ENCODE measurements around the gene ADGRA1. TPM values are rescaled to one million over a fixed set of nuclear protein-coding genes. Genes with fewer than 3 reads are reported as not detected.
A peak's percentile ranks its signal among the peaks of the same experiment; 100 is the strongest.
"Not testable (repeated sequence)": the region's sequence is repeated elsewhere in the genome, so short reads cannot be mapped to it uniquely, and the experiment has no call there.

ADGRA1 gene
- polyA plus RNA-seq, 12 donors = 1.4 to 5.0 (median 2.6) TPM; not detected in 1

DNA sequence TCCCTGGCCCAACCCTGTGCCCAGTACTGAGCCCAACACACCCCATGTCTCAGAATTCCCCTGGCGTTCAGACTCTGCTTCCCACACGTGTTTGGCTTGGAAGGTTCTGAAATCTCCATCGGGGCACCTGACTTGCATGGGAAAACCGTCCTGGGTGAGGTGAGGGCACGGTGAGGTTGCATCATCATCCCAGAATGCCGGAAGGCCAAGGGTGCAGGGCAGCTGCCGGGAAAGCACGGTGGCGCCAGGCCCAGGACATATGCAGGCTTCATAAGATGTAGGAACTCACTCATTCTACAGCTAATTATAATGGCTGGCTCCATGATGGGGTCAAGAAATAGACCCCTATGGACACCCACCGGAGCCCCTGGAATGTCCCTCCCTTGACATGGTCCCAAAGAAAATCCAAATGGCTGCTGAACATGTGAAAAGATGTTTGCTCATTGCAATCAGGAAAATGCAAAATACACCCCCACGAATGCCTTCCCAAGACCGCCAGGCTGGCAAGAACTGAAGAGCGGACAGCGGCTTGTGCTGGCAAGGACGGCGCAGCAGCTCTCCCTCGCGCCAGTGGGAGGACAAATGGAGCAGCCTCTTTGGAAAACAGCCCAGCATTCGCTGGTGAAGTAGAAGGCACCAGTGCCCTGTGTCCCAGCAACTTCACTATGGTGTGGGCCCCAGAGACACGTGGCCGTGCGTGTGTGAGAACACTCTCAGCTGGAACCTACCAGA lies 74.6 kb downstream of the ADGRA1 start:
- no peak for DNase-seq

DNA sequence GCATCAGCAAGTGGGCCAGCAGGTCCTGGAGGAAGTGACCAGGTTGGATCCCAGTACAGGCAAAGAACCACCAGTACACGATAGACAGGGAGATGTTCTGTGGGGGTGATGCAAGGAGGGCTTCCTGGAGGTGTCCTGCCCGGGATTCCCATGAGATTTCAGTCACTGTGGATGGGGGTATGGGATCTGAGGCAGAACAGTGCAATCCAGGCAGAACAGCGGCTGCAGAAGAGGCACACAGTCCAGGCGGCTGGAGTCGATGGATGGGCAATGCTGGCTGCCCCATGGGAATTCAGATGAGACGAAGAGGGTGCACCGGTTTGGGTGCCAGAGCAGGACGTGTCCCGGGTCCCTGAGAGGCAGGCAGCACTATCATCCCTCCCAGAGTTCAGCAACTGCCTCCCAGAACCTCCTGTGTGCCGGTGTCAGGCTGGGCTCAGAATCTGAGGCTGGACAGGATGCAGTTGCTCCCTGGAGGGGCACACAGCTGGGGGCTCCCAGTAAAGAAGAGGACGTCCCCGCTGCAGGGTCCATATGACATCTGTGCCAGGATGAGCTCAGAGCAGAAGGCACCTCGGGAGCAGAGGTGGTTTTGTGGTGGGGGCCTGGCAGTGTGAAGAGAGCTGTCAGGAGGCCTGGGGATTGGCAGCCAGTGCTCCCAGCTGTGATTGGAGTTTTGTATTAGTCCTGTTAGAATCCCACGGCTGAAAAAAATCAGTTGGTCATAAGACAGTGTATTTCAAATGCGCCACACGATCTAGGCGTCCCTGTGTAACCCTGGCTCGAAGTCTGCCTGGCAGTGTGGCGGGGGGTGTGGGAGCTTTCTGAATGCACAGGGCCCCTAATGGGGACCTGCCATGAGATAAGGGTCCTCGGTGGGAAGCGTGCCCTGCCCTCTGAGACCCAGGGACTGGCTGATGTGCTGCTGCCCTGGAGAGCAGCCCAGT lies 75.5 kb downstream of the ADGRA1 start:
- no peak for DNase-seq

DNA sequence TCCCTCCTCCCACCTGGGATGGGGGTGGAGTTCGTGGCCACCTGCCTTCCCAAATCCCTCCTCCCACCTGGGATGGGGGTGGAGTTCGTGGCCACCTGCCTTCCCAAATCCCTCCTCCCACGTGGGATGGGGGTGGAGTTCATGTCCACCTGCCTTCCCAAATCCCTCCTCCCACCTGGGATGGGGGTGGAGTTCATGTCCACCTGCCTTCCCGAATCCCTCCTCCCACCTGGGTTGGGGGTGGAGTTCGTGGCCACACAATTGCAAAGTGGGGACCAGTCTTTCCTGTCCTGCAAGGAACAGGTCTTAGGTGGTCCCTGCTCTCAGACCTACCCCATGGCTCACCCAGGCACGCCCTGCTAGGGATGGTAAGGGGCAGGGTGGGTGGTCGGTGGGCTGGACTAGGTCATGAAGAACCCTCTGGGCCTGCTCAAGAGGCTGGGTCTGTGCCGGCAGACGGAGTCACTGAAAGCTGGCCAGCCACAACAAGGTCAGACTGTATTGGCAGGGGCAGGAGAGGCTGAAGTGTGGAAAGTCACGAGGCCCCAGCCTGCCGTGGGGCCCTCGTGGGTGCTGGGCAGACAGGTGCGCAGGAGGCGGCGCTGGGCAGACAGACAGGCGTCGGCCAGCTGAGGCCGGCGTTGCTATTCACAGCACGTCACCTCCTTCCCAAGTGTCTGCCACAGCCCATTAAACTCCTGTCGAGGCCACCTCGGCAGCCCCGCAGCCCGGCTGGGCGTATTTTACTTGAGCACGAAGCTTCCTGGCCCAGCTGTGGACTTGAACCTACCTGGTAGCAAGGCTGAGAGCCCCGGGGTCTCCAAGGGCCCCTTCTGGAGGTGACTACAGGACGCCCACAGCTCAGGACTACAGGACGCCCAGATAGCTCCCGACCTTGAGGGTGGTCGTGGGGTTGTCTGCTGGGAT lies 76.4 kb downstream of the ADGRA1 start:
- no peak for DNase-seq

DNA sequence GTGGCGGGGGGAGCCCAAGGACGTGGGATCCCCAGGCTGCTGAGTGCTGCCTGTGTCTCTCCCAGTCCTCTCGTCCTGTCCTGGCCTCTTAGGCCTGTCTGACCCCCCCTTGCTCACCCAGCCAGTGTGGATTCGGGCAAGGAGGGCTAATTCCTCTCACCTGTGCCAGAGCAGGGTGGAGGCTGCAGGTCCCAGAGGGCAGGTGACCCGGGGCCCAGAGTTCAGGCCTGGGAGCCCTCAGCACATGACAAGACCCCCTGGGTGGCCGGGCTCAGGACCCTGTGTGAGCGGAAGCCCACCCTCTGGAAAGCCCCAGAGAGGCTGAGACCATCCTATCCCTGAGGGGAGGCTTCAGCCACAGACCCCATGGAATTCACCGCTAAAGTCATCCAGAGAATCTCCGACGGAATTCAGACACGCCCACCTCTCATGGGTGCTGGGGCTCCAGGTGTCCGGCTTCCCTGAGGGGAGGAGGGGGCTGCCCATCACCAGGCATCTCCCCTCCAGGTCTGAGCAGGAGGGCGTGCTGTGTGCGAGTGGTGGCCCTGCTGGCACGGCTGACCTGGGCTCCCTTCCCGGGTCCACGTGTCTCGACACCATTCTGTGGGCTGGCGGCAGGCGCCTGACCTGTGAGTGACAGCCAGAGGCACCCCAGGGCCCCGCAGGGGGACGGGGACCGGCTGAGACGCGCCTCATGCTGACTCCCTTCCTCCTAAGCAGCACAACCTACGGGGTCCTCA lies 77.3 kb downstream of the ADGRA1 start:
- DNase-seq = no peak

DNA sequence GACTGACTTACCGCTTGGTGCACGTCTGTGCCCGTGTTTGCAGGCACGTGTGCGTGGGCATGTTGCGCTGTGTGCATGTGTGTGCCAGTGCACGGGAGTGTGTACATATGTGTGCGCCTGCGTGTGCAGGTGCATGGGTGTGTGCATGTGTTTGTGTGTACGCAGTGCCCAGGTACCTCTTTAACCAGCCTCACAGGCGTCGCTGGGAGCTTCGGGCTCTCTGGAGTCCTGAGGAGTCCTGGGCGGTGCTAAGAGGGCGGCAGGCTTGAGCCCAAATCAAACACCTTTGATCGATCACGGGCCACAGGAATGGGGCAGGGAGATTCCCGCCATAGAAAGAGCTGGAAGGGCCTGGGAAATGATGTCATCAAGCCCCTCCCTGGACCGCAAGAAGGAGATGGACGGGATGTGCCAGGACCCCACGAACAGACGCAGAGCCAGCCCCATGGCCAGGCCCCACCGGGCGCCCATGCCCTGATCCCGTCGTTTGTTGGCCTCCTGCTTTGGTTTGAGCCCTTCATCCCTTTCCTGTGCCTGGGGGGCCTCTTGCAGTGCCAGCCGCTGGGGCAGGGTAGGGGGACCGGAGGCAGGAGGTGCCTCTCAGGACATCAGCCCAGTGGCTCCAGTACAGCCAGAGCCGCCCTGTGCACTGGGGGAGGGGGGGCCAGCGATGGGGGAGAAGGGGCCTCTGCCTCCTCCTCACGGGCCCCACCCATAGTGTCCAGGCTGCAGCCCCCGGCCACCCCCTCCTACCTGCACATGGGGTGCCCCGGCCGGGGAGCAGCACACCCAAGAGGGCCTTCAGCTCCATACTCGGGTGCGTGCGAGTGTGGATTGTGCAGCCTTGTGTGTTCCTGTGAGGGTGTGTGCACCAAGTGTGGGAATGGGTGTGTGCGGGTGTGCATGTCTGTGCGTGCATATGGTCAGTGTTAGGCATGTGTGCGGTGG lies 78.1 kb downstream of the ADGRA1 start:
- no peak for DNase-seq

DNA sequence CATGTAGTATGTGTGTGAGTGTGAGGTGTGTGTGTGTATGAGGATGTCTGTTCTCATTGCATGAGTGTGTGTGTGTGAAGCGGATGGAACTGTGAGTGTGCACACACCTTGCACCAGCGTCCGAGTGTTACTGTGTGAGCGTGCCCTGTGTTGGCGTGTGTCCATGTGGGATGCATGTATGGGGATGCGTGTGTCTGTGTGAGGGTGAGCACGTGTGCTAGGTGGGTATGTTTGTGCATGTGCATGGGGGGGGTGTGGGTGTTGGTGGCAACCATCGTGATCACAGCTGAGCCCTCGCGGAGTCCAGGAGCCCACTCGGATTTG lies 78.7 kb downstream of the ADGRA1 start:
- DNase-seq = no peak

DNA sequence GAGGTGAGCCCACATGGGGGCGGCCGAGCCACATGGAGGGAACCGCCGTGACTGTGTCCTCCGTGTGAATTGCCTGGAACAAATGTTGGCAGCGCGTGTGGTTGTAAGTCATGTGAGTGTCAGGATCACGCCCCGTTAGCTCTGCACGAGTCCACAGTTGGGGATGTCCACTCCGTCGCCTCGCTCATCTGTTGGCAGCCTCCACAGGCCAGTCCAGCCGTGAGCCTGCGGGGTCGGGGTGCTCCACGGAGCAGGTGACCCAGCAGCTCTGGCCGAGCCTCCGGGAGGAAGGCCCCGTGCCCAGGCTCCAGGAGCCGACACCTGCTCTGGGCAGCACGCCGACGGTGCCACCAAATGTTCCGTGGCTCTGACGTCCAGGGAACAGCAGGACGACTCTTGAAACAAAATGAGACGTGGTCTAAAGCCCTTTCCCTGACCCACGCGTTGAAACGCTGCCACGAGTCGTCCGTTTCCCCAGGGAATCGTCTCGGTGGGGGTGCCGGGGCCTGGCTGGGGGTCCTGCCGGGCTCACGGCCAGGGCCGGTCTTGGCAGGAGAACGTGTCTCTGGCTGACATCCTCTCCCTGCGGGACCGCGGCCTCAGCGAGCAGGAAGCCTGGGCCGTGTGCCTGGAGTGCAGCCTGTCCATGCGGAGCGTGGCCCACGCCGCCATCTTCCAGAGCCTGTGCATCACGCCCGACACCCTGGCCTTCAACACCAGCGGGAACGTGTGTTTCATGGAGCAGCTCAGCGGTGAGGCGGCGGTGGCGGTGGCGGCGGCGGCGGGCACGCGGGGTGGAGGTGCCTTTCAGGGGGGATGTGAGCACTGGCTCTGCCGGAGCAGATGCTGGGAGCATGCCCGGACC lies 79.3 kb downstream of the ADGRA1 start:
- peak; percentile 54 for DNase-seq

DNA sequence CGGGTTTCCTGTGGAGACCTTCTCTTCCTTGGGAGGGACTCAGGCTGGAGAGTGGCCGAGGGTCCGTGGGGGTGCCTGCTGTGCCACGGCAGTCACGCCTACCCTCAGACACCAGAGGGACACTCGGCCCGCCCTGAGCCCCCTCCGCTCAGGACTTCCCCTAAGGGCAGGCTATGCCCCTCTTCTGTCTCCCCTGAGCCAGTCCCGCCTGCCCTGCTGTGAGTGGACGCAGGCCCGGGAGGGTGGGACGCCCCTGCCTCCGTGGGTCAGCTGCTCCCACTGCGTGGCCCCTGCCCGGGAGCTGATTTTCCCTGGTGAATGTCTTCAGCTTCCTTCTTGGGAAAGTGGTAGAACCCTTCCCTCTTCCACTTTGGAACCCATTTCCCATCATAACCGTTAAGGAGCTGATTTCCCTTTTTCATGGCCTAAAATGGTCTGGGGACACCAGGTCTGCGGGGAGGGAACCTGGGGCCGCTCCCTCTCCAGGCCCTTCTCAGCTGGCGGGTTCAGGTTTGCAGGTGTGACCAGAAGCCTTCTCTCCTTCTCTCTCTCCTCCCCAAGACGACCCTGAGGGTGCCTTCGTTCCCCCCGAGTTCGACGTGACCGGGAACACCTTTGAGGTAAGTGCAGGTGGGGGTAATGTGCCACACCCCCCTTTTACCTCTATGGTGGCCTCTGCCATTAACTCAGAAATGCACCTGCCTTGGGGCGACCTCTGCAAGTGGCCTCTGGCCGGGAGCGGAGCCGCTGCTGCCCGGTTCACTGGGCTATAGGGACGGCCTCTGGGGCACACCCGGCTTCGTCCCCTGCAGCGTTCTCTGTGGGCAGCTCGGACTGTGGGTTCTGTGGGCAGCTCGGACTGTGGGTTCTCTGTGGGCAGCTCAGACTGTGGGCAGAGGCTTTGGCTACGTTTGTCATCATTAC lies 80.2 kb downstream of the ADGRA1 start:
- DNase-seq = no peak

DNA sequence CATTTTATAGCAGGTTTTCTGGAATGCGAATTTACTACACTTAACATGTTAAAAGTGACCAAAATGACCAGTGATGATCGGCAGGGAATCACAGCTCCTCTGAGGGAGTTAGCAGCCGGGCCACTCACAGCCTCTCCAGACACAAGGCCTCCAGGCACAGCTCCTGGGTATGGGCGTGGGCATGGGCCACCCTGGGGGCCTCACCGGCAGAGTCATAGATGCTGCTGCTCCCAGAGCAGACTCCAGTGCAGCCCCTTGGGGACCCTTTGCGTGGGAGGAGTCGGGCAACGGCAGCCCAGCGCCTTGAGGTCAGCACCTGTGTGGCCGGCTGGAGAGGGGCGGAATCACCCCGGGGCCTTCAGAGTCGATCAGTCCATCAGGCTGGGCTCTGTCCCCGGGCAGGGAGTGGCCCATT lies 80.9 kb downstream of the ADGRA1 start:
- no peak for DNase-seq

DNA sequence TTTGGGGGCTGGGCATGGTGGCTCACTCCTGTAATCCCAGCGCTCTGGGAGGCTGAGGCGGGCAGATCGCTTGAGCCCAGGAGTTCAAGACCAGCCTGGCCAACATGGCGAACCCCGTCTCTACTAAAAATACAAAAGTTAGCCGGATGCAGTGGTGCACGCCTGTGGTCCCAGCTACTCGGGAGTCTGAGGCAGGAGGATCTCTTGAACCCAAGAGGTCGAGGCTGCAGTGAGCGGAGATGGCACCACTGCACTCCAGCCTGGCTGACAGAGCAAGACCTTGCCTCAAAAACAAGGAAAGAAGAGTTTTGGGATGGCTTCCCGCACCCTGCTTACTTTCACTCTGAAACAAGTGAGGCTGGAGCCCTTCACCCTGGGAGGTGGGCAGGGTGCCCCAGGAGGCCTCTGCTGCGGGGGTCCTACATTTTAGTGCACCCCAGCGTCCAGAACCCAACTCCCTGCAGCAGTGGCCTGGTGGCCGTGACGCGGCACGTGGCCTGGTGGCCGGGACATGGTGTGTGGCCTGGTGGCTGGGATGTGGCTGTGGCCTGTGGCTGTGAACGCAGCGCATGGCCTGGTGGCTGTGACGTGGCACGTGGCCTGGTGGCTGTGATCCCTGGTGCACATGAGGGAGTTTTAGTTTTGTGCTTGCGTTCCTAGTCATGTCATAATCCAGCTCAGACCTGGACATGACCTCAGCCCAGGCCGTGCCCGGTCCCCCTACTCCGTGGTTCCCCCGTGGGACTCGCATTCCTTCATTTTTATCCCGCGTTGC lies 81.6 kb downstream of the ADGRA1 start:
- no peak for DNase-seq

DNA sequence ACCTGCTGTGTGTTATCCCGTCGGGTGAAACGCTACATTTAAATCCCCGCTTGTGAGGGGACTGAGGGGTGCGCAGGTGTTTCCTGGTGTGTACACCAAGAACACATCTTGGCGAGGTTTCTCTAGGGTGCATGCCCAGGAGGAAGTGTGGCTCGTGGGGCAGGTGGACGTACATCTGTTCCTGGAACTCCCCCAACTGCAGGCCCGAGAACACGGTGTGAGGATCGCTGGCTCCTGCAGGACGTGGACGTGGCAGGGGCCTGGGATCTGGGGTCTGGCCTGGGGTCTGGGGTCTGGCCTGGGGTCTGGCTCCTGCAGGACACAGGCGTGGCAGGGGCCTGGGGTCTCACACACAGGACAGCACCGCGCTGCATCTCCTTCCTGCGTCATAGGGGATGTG lies 82.4 kb downstream of the ADGRA1 start:
- no peak for DNase-seq

DNA sequence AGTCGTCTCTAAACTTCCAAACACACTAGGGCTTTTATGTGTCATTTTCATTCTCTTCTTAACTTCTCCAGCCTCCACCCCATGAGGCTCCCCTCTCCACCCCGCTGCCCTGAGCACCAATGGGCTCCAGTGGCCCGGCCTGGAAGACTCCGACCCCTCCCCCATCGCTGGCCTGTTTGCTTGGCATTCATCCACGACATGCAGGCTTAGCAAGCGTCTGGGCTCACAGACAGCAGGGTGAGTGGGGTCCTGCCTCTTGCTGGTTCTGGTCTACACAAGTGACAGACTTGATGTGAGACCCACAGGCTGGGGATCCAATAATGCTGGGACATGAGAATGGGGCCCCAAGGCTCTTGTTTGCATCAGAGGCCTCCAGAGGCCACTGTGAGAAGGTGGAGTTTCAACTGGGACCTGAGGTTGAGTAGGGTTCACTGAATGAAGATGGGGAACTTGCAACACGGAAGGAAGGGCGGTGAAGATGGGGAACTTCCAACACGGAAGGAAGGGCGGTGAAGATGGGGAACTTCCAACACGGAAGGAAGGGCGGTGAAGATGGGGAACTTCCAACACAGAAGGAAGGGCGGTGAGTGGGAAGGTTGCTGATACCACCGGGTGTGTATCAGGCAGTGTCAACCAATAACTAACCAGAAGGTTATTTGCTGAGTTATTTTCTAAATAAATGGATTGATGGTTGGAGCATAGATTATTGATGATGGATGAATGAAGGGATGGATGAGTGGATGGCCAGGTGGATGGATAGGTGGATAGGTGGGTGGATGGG lies 86.3 kb downstream of the ADGRA1 start:
- DNase-seq = no peak

DNA sequence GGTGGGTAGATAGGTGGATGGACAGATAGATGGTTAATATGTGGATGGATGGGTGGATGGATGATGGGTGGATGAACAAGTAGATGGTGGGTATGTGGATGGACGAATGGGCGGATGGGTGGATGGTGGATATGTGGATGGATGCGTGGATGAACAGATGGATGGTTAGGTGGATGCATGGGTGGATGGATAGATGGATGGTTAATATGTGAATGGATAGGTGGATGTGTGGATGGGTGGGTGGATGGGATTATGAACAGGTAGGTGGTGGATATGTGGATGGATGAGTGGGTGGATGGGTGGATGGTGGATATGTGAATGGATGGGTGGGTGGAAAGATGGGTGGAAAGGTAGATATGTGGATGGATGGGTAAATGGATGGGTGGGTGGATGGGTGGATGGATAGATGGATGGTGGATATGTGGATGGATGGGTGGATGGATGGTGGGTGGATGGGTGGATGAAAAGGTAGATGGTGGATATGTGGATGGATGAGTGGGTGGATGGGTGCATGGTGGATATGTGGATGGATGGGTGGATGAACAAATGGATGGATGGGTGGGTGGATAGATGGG lies 87.1 kb downstream of the ADGRA1 start:
- DNase-seq = no peak

DNA sequence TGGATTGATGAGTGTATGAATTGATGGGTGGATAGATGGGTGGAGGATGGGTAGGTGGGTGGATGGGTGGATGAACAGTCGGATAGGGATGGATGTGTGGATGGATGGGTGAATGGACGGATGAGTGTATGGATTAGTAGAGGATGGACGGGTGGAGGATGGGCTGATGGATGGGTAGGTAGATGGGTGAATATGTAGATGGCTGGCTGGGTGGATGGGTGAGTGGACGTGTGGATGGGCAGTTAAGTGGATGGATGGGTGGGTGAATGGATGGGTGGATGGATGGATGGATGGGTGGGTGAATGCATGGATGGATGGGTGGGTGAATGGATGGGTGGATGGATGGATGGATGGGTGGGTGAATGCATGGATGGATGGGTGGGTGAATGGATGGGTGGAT lies 87.9 kb downstream of the ADGRA1 start:
- DNase-seq = not testable (repeated sequence)

DNA sequence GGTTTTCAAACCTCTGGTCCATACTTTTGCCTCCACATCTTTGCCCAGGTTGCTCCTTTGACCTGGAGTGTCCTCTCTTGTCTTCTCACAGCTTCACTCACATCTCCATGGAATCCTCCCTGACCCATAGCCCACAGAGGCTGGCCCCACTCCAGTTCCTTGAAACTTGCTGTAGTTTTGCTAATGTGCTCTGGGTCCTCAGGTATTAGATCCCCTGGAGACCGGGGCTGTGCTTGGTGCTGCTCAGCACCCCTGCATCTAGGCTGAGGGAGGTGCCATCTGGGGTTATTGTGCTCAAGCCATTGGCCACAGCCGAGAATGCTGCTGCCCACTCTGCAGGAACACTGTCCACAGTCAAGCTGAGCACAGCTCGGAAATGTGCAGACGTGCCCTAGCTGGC lies 88.8 kb downstream of the ADGRA1 start:
- no peak for DNase-seq

All from muscle of arm (tissue), 12 donors.